Activated gamma-delta T cell (primary cell): ENCODE data around the gene RBM15B.

ENCODE experiments used
- DNase-seq: peaks from one replicate; lab custom pipeline; 2025; lab: John Stamatoyannopoulos, UW

The RBM15B gene

DNA sequence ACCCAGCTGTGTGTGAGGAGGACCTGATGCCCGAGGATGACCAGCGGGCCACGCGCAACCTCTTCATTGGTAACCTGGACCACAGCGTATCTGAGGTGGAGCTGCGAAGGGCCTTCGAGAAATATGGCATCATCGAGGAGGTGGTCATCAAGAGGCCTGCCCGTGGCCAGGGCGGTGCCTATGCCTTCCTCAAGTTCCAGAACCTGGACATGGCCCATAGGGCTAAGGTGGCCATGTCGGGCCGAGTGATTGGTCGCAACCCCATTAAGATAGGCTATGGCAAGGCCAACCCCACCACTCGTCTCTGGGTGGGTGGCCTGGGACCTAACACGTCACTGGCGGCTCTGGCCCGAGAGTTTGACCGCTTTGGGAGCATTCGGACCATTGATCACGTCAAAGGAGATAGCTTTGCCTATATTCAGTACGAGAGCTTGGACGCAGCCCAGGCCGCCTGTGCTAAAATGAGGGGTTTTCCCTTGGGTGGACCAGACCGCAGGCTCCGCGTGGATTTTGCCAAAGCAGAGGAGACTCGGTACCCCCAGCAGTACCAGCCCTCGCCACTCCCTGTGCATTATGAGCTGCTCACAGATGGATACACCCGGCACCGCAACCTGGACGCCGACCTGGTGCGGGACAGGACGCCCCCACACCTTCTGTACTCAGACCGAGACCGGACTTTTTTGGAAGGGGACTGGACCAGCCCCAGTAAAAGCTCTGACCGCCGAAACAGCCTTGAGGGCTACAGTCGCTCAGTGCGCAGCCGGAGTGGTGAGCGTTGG lies 1.5 kb downstream of the RBM15B start:
- DNase-seq = no peak

DNA sequence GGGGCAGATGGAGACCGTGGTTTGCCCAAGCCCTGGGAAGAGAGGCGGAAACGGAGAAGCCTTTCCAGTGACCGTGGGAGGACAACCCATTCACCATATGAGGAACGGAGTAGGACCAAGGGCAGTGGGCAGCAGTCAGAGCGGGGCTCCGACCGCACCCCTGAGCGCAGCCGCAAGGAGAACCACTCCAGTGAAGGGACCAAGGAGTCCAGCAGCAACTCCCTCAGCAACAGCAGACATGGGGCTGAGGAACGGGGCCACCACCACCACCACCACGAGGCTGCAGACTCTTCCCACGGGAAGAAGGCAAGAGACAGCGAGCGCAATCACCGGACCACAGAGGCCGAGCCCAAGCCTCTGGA lies 2.0 kb downstream of the RBM15B start:
- DNase-seq = no peak

GRCh38 chr3:51393564-51393963 lies 2.5 kb downstream of the RBM15B start:
- no peak for DNase-seq

DNA sequence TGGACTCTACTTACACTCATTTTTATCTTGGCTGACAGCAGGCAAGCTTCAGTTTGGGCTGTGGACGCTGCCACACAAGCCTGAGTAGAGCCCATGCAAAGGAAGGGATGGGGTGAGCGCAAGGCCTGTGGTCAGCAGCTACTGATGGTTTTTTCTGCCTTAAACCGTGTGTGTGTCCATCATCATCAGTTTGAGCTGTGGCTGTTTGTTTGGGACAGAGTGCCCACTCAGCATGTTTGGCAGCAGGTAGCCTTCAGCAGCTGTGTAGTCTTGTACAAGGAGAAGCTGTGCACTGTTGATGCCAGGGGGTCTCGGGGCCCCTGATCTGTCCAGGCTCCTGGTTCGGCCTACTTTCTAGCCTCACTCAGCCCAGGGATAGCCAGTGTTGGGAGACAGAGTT lies 3.5 kb downstream of the RBM15B start:
- DNase-seq = no peak

- no peak for DNase-seq
Measured at GRCh38 chr3:51395493-51396213, 4.6 kb downstream of the RBM15B start.

DNA sequence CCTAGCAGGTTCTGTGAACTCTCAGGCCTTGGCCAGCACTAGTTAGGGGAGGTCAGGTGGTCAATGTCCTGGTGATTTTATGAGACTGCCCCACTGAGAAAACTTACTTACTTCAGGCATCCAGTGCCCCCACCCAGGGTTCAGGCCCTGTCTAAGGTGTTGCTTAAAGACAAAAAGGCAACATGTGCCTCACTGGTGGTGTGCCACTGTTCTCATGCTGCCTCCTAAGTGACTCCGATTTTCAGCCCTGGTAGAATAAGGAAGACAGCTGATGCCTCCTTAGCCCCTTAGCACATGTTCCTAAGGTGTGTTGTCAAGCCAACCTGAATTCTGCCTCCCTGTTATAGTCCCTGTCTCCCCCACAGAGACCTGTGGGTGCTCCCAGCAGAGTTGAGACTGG lies 5.3 kb downstream of the RBM15B start:
- DNase-seq = no peak

DNA sequence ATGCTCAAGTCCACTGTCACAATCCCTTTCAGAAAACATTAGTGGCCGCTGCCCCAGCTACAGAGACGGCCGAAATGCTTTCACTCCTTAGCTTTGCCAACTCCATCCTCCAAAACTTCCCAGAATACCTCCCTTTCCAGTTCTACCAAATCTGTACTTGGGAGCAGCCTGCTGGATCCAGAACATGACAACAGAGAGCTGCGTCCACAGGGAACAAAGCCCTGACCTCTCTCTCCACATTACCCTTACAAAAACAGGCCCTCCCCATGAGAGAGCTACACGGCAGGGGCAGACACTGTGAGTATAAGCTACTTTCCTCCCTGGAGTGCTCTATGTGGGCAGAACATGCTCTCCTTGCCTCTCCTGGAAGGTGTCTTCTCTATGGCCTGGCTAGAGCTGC lies 6.3 kb downstream of the RBM15B start:
- no peak for DNase-seq

GRCh38 chr3:51398595-51399310 lies 7.7 kb downstream of the RBM15B start:
- no peak for DNase-seq

DNA sequence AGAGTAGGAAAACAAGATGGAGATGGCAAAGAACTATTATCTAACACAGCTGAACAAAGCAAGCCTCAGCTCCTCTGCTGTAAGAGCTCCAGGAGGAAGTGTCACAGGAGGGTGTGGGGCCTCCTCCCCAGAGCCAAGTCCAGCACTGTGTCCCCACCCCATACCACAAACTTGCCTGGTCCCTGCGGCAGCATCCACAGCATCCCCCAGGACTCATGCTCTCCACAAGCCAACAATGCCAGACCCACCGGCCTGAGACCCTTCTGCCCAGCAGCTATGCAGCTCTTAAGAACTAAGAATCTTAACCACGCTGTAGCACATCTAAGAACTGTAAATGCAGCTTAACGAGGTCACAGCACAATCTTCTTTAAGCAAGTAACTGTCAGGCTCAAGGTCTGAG lies 9.1 kb downstream of the RBM15B start:
- DNase-seq = no peak

GRCh38 chr3:51401735-51402134 lies 10.7 kb downstream of the RBM15B start:
- no peak for DNase-seq

DNA sequence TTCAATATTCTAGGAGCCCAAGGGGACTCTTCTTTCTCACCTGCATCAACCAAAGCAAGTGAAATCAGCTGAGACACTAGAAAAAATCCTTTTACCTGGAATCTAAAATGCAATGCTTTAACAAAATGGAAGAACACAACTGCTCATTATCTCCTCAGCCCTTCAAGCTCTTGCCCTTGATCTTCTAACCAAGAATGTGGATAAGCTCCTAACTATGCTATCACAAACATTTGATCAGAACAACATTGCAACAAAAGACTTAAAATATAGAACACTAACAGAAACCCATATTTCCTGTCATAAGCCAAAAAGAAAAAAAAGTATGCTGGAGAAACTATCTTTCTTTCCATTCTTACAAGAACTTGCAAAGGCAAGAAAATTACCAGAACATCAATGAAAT lies 12.6 kb downstream of the RBM15B start:
- no peak for DNase-seq

GRCh38 chr3:51408021-51408420 lies 16.9 kb downstream of the RBM15B start:
- no peak for DNase-seq

- no peak for DNase-seq
Measured at GRCh38 chr3:51408813-51409212, 17.7 kb downstream of the RBM15B start.

DNA sequence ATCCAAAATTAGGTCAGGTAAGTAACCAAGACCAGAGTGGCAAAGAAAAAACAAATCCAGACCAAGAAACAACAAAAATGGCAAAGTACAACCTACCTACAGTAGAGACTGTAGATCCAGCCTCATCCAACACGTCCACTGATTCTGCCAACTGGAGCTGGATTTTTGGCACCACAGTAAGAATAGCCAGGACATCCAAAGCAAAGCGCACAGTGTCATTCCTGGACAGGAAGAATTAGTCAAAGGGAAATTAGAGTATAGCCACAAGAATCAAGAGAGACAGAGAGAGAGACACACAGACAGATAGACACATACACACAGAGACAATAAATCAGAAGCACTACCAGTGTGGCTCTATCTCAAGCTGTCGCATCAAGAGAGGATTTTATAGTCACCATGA lies 31.1 kb downstream of the RBM15B start:
- no peak for DNase-seq

- no peak for DNase-seq
Measured at GRCh38 chr3:51426921-51427320, 35.8 kb downstream of the RBM15B start.

DNA sequence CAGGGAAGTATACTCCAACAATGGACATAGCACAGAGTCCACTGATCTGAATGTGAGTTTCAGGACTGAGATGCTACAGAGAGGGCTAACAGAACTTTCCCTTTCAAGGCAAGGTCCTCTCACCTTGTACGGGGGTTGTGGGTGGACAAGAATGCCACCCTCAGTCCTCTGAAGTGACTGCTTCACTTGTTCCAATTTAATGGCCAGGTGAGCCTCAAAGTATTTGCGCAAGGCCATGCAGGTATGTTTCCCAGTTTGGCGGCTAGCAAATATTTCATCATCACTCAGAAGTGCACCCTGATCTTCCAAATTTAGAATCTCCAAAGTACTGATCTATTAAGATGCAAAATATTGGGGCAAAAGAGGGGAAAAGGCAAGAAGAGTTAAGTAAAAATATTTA lies 38.1 kb downstream of the RBM15B start:
- DNase-seq = no peak

DNA sequence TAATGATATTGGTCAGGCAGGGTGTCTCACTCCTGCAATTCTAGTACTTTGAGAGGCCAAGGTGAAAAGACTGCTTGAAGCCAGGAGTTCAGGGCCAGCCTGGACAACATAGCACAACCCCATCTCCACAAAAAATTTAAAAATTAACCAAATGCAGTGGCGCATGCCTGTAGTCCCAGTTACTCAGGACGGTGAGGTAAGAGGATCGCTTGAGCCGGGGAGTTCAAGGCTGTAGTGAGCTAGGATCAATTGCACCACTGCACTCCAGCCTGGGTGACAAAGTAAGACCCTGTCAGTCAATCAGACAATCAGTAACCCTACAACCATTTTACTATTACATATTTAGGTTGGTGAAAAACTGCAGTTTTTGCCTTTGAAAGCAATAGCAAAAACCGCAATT lies 43.0 kb downstream of the RBM15B start:
- DNase-seq = no peak

DNA sequence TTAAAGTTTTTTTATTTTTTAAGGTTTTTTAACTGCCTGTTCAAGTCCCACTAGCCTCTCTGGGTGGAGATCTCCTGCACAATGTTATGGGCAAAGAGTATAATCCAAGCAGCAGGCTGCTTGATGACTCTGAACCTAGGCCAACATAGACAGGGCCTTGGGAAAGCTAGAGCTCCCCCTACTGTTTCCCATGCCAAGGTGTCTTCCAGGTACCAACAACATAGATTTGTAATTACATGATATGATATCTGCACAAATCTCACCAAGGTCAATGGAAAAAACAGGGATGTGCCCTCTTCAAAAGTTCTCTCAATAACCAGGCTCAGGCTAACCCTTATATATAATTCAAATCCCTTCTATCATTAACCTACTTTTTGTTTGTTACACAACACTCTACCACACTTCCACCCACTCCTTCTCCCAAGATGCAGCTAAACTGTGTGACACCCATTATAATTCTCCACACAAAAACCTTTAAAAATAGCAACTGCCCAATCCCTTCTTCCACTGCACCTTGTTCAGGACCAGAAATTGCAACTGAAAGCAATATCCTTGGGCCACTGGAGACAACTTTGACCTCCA lies 43.8 kb downstream of the RBM15B start:
- no peak for DNase-seq

GRCh38 chr3:51436998-51437639 lies 46.0 kb downstream of the RBM15B start:
- no peak for DNase-seq

GRCh38 chr3:51441282-51442030 lies 50.4 kb downstream of the RBM15B start:
- no peak for DNase-seq

DNA sequence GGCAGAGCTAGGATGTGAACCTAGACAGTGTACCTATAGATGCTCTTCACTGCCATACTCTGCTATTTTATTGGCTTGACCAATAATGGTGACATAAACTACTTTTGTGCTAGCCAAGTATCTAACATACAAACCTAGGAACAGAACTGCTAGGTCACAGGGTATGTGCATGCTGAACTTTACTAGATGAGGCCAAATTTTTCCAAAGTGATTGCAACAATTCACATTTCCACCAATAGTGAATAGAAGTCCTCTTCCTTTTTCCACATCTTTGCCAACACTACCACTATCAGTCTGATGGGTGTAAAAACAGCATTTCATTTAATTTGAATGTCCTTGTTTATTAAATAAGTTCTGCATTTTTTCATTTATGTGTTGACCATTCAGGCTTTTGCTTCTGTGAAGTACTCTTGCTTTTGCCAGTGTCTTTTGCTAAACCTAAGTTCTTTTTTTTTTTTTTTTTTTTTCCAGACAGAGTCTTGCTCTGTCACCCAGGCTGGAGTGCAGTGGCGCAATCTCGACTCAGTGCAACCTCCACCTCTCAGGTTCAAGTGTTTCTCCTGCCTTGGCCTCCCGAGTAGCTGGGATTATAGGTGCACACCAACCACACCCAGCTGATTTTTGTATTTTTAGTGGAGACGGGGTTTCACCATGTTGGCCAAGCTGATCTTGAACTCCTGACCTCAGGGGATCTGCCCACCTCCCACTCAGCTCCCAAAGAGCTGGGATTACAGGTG lies 54.6 kb downstream of the RBM15B start:
- no peak for DNase-seq
